Measurements from ENCODE around the gene RNLS. TPM values are rescaled to one million over a fixed set of nuclear protein-coding genes. Genes with fewer than 3 reads are reported as not detected.

RNLS gene
- total and polyA plus RNA-seq, 2 of the 8 experiments (the other 6 are each of a cell fraction or from before 2014, with no cell fraction given): 7.5 to 12.7 TPM

DNA sequence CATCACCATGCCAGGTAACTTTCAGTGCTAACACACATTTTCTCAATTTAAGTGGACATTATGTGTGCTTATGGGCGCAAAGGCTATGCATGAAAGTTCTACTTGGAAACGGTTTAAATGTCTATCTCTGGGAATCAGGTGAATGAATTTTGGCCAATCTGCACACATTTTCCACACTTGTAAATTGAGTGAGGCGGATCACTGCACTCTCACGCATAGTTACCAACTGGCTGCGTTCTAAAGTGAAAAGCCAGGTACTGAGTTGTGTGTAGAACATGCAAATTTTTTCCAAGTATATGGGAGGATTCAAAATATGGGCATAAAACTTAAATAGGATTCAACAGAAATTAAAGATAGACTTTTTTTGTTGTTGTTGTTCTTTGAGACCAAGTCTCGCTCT lies 323.7 kb downstream of the RNLS start:
- Histone ChIP-seq H3K79me1 (ENCODE audit: low read depth, low read length) (no peaks in the 10 kb centered on the region), H2BK120ac (replicated peaks; ENCODE audit: low read depth, low read length) (no peak overlapping the region), H3K4ac (replicated peaks; ENCODE audit: insufficient read length, low read depth, low read length) (no peak overlapping the region), H4K8ac (ENCODE audit: extremely low read depth, insufficient read depth, low read length) (no peak overlapping the region), H3K23ac (ENCODE audit: insufficient read length) (no peak overlapping the region), H3K9me3 (ENCODE audit: insufficient read depth in 2 of 2, low read depth in 1 of 2, low read length in 1 of 2) (no peaks in the 10 kb centered on the region), H3K4me1 (replicated peaks in 1 of 4; ENCODE audit: control insufficient read depth in 3 of 4, insufficient read depth in 4 of 4, low read length in 3 of 4) (no peaks in the 10 kb centered on the region), H3K9ac (replicated peaks in 1 of 4; ENCODE audit: extremely low read depth in 1 of 4, low read depth in 3 of 4, low read length in 3 of 4) (no peak overlapping the region; a peak in 1 of 7 replicates), H3K18ac (ENCODE audit: extremely low read depth, low read length) (no peak overlapping the region), H2BK12ac (ENCODE audit: low read depth, low read length) (no peak overlapping the region), H4K91ac (replicated peaks; ENCODE audit: insufficient read length, low read length) (no peak overlapping the region), H4K5ac (ENCODE audit: insufficient read length, low read depth, low read length) (no peak overlapping the region), H2AK5ac (ENCODE audit: low read depth, low read length) (no peak overlapping the region), H3K79me2 (ENCODE audit: control insufficient read depth in 1 of 2, insufficient read depth in 2 of 2, low read length in 2 of 2) (no peaks in the 10 kb centered on the region), H2BK20ac (ENCODE audit: low read length) (no peak overlapping the region), H3K36me3 (ENCODE audit: control insufficient read depth in 2 of 4, insufficient read depth in 4 of 4, low read length in 3 of 4) (no peaks in the 10 kb centered on the region), H4K20me1 (replicated peaks in 1 of 2; ENCODE audit: control insufficient read depth in 1 of 2, insufficient read depth in 2 of 2, low read length in 2 of 2) (no peaks in the 10 kb centered on the region), H2BK5ac (ENCODE audit: low read depth, low read length) (no peak overlapping the region), H3K14ac (ENCODE audit: insufficient read length) (no peak overlapping the region), H3K23me2 (ENCODE audit: low read depth, low read length) (no peaks in the 10 kb centered on the region), H3K4me2 (ENCODE audit: insufficient read depth in 1 of 2, low read depth in 2 of 2, low read length in 2 of 2) (no peak overlapping the region), H2BK15ac (ENCODE audit: low read length) (no peak overlapping the region), H2AFZ (ENCODE audit: low read length) (no peak overlapping the region), H3K27me3 (replicated peaks in 1 of 4; ENCODE audit: control insufficient read depth in 3 of 4, extremely low read depth in 1 of 4, insufficient read depth in 3 of 4, low read length in 3 of 4) (no peaks in the 10 kb centered on the region), H3K27ac (ENCODE audit: low read depth, low read length) (no peak overlapping the region), H3K56ac (replicated peaks; ENCODE audit: insufficient read length, low read depth, low read length) (no peak overlapping the region), H3K4me3 (ENCODE audit: extremely low read depth in 1 of 4, insufficient read depth in 2 of 4, low read depth in 3 of 4, low read length in 4 of 4) (no peak overlapping the region)
- ChIA-PET CTCF (ENCODE audit: partially characterized antibody) (interaction anchor here (0.6 kb wide), 1 partner anchor 305 kb away, joined by 4 read pairs; no protein-coding TSS in a partner anchor), POLR2A (ENCODE audit: partially characterized antibody) (no interaction called here)
- WGBS, 2 experiments (ENCODE audit: extremely low coverage in 1 of 2, insufficient coverage in 1 of 2, insufficient read length in 1 of 2, insufficient replicate concordance in 2 of 2, low coverage in 1 of 2, low lambda C conversion rate in 2 of 2, missing lambda C conversion rate in 1 of 2): 87% methylated on average over 6 of the region's 6 CpGs; no CpG with 5 or more reads in 1 of the 2 experiments
- DNase-seq (ENCODE audit: low read depth in 1 of 2, low spot score in 2 of 2): no peak
- FAIRE-seq: no peak
- TF ChIP-seq RNF2 (IDR thresholded peaks at IDR 0.05; ENCODE audit: borderline replicate concordance, low read depth, low read length, missing control alignments, poor library complexity, severe bottlenecking) (no peak), ZNF274 (IDR thresholded peaks at IDR 0.05; ENCODE audit: borderline replicate concordance, extremely low read depth, low read length) (no peak), RXRA (IDR thresholded peaks at IDR 0.05; ENCODE audit: insufficient read depth, low read depth, low read length) (no peak), KDM4A (IDR thresholded peaks at IDR 0.05; ENCODE audit: low read depth, low read length, severe bottlenecking) (no peak), NRF1 (IDR thresholded peaks at IDR 0.05; ENCODE audit: low read depth, low read length) (no peak), SP1 (IDR thresholded peaks at IDR 0.05; ENCODE audit: low read depth, low read length) (no peak), BACH1 (IDR thresholded peaks at IDR 0.05; ENCODE audit: low read length) (no peak), POLR2AphosphoS5 (IDR thresholded peaks at IDR 0.05; ENCODE audit: low read depth, low read length) (no peak)
